Progenitor cell of endocrine pancreas (in vitro differentiated cells): ENCODE results near the gene IRF2. TPM values are rescaled to one million over a fixed set of nuclear protein-coding genes. Genes with fewer than 3 reads are reported as not detected.

Experiments used
- DNase-seq: peaks from one replicate; pipeline ENCODE4 v3.0.0; 2021; ENCODE audit warnings: low spot score; ENCODE audit not compliant: unreplicated experiment
- H3K27ac Mint-ChIP-seq: 2 replicates; pipeline ENCODE4 v1.8.0; 2021; ENCODE audit warnings: mild to moderate bottlenecking, moderate library complexity, mixed read lengths
- H3K27me3 Mint-ChIP-seq: 2 replicates; pipeline ENCODE4 v1.8.0; 2021; ENCODE audit warnings: mixed read lengths
- H3K36me3 Mint-ChIP-seq: 2 replicates; pipeline ENCODE4 v1.8.0; 2022; ENCODE audit warnings: mixed read lengths; ENCODE audit not compliant: insufficient read depth
- H3K4me1 Mint-ChIP-seq: 2 replicates; pipeline ENCODE4 v1.8.0; 2021; ENCODE audit warnings: low read depth, mixed read lengths
- H3K4me3 Mint-ChIP-seq: 2 replicates; pipeline ENCODE4 v1.8.0; 2021; ENCODE audit warnings: low read depth, mild to moderate bottlenecking, moderate library complexity, mixed read lengths
- H3K9me3 Mint-ChIP-seq: 2 replicates; pipeline ENCODE4 v1.8.0; 2021; ENCODE audit warnings: low read depth, mixed read lengths
- total RNA-seq: library from RNA; stranded (reverse); gene quantifications from 2 replicates; pipeline ENCODE4 v1.2.1, GENCODE V29; 2021
- TF ChIP-seq, protein P1 (sequence below): fragments of 200-600 bp; sonication (generic); IDR thresholded peaks from one replicate; pipeline ENCODE4 v1.5.0; 2021; ENCODE audit warnings: antibody characterized with exemption, mild to moderate bottlenecking; ENCODE audit not compliant: unreplicated experiment

Gene IRF2
- total RNA-seq, 1 donor from 2014 or later: 19.1 TPM

DNA sequence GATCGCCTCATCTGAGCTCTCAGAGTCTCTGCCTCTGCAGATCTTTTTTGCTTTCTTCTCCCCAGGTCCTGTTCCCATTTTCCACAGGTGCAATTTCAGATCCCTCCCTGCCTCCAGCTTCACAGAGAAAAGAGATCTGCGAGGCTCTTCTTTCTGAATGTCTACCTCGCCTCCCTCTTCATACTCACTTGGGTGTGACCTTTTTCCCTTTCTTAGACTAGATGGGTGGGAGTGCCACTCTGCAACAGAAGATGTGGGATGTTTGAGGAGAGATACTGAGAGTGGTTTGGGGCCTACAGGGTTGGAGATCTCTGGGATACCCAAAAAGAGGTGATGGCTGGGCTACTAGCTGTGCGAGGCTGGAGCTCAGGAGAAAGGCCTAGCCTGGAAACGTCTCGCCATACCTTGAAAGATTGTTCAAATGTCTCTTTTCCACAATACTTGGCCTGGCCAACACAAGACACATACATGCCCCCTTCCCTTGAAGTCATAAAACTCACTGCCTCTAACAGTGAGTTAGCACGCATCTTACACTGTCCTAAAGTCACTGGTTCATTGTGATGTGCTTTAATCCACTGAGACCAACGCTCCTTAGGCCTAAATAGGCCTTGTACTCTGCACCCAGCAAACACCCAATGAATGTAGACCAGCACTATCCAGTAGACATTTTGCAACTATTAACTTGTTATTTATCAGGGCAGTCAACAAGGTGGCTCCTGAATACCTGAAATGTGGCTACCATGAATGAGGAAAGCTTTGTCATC, 33.6 kb downstream of the IRF2 start:
- H3K27ac Mint-ChIP-seq: peak overlapping the region; percentile 63
- DNase-seq: no peak
- H3K4me3 Mint-ChIP-seq: no peak overlapping the region
- no peaks in the 10 kb centered on the region for H3K27me3 Mint-ChIP-seq
- H3K9me3 Mint-ChIP-seq: no peaks in the 10 kb centered on the region
- H3K36me3 Mint-ChIP-seq: no peaks in the 10 kb centered on the region
- H3K4me1 Mint-ChIP-seq: peaks cover 31% of the 10 kb centered on the region
- TF ChIP-seq, protein P1, sequence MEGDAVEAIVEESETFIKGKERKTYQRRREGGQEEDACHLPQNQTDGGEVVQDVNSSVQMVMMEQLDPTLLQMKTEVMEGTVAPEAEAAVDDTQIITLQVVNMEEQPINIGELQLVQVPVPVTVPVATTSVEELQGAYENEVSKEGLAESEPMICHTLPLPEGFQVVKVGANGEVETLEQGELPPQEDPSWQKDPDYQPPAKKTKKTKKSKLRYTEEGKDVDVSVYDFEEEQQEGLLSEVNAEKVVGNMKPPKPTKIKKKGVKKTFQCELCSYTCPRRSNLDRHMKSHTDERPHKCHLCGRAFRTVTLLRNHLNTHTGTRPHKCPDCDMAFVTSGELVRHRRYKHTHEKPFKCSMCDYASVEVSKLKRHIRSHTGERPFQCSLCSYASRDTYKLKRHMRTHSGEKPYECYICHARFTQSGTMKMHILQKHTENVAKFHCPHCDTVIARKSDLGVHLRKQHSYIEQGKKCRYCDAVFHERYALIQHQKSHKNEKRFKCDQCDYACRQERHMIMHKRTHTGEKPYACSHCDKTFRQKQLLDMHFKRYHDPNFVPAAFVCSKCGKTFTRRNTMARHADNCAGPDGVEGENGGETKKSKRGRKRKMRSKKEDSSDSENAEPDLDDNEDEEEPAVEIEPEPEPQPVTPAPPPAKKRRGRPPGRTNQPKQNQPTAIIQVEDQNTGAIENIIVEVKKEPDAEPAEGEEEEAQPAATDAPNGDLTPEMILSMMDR: no peak

DNA sequence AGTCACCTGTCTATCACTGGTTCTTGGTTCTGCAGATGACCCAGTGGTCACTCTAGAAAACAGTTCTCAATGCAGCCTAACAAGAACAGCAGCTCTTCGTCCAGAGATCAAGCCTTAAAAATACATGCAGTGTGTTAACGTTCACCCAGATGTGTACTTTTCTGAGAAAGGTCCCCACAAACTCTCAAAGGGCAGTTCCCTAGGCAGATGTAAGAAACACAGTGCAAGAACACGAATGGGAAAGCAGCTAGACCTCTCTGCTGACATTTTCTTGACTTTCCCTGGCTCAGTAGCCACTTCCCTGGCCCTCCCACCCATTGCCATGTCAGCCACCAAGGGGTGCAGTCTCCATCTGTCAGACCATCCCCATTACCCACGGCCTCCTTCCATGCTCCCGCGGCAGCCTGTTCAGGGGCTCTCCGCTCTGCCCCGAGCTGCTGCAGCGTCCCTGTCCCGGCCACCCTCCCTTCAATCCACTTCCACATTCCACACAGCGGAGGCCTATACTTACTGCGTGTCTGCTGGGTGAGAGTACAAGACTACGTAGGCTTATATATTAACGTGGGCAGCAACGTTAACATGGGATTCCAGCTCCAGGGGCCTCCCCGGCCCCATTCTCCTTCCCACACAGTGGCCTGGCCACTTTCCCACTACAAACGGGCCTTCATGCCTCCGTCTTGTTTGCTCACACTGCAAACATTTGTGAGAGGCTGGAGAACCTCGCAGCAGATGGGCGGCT, 34.3 kb downstream of the IRF2 start:
- H3K27ac Mint-ChIP-seq: peak overlapping the region; percentile 93
- H3K9me3 Mint-ChIP-seq: no peaks in the 10 kb centered on the region
- no peaks in the 10 kb centered on the region for H3K36me3 Mint-ChIP-seq
- H3K4me3 Mint-ChIP-seq: peak overlapping the region; percentile 6
- TF ChIP-seq, protein P1: no peak
- H3K4me1 Mint-ChIP-seq: peaks cover 31% of the 10 kb centered on the region
- peak; percentile 15 for DNase-seq
- H3K27me3 Mint-ChIP-seq: no peaks in the 10 kb centered on the region

DNA sequence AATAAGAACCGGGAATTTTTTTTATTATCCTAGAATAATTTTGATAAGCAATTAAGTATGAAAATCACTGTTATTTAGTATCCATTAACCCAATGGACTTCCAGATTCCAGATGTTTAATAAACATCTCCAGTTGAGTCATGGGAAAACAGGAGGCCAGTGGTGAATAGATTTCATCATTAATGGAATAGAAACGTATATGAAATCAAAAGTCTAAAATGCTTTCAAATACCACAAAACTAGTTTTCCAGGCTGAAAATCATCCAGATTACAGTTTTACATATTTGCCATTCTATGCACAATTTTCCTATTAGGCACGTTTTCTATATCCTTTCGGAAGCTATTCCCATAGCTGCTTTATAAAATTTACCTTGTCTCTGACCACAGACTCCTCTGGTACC, 35.0 kb downstream of the IRF2 start:
- H3K36me3 Mint-ChIP-seq: no peaks in the 10 kb centered on the region
- TF ChIP-seq, protein P1: no peak
- H3K27ac Mint-ChIP-seq: peak overlapping the region; percentile 93
- no peak for DNase-seq
- H3K4me3 Mint-ChIP-seq: no peak overlapping the region
- no peaks in the 10 kb centered on the region for H3K9me3 Mint-ChIP-seq
- H3K27me3 Mint-ChIP-seq: no peaks in the 10 kb centered on the region
- H3K4me1 Mint-ChIP-seq: peaks cover 31% of the 10 kb centered on the region

DNA sequence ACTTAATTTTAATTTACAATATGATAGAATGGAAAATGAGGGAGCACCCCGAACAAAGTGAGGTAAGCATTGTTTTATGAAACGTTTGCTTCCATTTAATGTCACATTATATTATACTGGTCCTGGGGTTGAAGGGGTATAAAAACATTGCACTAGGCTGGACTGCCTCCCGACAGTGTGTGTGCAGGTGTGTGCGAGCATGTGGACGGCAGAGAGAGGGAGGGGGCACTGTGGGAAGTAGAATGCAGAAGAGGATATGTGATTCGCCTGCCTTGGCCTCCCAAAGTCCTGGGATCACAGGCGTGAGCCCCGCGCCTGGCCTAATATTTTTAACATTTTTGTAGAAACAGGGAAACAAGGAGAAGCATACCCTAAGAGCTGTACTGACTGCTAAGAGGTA, 36.0 kb downstream of the IRF2 start:
- Mint-ChIP-seq H3K36me3 (peaks cover 1% of the 10 kb centered on the region), H3K9me3 (no peaks in the 10 kb centered on the region), H3K27me3 (no peaks in the 10 kb centered on the region), H3K4me1 (peaks cover 31% of the 10 kb centered on the region), H3K27ac (no peak overlapping the region), H3K4me3 (no peak overlapping the region)
- DNase-seq: no peak
- TF ChIP-seq, protein P1: no peak

DNA sequence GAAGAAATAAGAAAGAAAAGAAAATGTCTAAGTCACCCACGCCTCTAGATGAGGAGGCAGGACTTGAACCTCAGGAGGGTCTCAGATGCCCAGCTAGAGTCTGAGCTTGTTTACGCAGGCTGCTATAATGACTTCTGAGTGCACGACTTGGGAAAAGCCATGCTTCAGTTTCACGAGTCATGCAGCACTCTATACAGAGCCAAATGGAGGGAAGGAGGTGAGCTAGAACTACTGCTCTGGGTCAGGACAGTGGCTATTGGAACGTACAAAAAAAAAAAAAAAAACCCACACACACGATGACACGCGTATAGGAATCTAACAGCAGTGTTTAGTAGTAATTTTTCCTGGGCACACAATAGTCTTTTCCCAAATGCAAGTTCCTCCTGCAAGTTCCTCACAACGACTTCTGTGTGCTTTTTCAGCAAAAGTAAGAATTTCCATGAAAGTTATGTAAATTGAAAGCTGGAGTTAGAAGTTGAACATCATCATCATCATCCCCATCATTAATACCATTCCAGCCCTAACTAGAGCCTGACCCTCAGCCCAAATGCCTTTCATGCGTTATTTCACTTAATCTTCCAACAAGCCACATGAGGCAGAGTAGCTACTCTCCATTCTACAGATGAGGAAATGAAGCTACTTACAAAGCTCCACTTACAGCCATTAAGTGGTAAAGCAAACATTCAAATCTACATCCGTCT, 36.6 kb downstream of the IRF2 start:
- Mint-ChIP-seq H3K9me3 (no peaks in the 10 kb centered on the region), H3K4me1 (peaks cover 31% of the 10 kb centered on the region), H3K4me3 (no peak overlapping the region), H3K36me3 (peaks cover 3% of the 10 kb centered on the region), H3K27ac (peak overlapping the region; percentile 3), H3K27me3 (no peaks in the 10 kb centered on the region)
- DNase-seq: no peak
- TF ChIP-seq, protein P1: no peak
